ENCODE measurements around the gene PAXX.
"Not testable (repeated sequence)": the region's sequence is repeated elsewhere in the genome, so short reads cannot be mapped to it uniquely, and the experiment has no call there.

Gene PAXX

GRCh38 chr9:136983167-136983566 is 9.1 kb upstream of the PAXX start:
- no peak for DNase-seq

- DNase-seq, result no peak
Measured at GRCh38 chr9:136983656-136984314, 8.4 kb upstream of the PAXX start.

GRCh38 chr9:136984464-136985026 is 7.7 kb upstream of the PAXX start:
- no peak for DNase-seq

DNA sequence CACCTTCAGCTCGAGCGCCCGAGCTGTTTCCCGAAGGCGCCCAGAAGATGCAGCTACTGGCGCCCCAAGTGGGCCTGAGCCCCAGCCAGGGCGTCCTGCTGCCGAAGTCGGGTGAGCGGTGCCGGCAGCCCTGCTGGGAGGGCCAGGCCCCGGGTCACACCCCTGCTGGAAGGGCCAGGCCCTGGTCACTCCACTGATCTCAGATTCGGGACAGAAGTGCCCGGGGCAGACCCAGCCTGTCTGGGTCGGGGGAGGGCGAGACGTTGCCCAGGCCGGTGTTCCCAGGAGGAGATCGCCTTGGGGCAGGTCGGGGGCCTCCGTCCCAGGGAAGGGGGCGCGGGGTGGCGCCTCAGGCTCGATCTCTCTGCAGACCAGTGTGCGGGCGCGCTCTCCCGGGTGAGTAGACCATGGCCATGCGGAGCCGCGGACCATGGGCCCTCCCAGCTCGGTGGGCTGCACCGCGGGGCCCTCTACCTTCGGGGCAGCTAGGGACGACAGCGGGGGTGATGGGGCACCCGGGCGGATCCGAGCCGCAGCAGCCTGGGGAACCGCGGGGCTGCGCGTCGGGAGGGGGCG is 7.1 kb upstream of the PAXX start:
- peak in 1 of 3 donors; percentile 27 for DNase-seq

DNA sequence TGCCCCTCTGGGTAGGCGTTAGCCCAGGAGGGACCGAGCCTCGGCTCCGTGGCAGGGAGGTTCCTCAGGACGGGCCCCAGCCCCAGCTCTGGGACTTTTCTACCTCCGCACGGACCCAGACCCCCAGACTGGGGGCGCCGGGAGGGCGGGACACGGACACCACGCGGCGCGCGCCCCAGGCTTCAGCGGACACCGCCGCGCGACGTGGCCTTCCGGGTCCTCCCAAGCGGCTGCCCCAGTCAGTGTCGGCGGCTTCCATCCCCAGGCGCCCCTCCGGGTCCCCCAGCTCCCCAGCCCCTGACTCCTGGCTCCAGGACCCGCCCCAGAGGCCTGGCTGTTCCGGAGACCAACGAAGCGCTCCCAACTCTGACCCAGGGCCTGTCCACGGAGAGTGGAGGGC is 6.4 kb upstream of the PAXX start:
- no peak for DNase-seq

GRCh38 chr9:136988872-136989271 is 3.4 kb upstream of the PAXX start:
- no peak for DNase-seq

GRCh38 chr9:136990242-136990911 is 1.8 kb upstream of the PAXX start:
- no peak for DNase-seq

- no peak for DNase-seq
Measured at GRCh38 chr9:136992819-136993369, 672 bp downstream of the PAXX start.

GRCh38 chr9:136994180-136994887 is 2.1 kb downstream of the PAXX start:
- no peak for DNase-seq

DNA sequence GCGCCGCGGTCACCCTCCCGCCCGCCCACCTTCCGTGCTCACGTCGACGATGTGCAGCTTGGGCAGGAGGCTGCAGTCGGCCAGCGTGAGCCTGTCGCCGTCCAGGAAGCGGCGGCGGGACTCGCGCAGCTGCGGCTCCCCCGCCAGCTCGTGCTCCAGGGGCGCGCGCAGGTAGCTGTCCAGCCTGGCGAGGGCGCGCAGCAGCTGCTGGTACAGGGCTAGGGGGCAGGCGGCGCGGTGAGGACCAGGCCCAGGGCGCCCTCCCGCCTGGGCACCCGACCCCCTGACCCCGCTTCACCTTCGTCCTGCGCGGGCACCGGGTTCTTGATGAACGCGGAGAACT is 2.6 kb downstream of the PAXX start:
- no peak for DNase-seq

DNA sequence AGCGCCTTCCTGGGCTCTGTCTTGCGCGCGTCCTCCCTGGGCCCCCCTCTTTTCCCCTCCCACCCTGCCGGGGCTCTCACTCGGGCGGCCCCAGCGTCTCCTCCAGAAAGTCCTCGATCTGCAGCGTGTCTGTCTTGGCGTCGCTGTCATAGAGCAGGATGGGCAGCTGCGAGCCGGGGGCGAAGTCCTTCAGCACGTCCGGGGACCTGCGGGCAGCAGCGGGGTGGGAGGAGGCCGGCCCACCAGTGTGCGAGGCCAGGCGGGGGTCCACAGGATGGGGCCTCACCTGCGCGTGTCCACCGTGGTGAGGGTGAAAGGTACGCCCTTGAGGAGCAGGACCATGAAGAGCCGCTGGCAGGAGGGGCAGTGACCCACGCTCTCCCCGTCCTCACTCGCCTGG is 3.1 kb downstream of the PAXX start:
- DNase-seq, result no peak

GRCh38 chr9:136995772-136996311 is 3.6 kb downstream of the PAXX start:
- no peak for DNase-seq

- peak; percentile 23 to 55 (median 39) for DNase-seq
Measured at GRCh38 chr9:136996361-136997292, 4.4 kb downstream of the PAXX start, which contains the start of gene CLIC3. TSS of gene CLIC3 (minus strand) at chr9:136996568. CDS start at chr9:136996543, 25 bp downstream.

GRCh38 chr9:136997371-136997770 is 5.1 kb downstream of the PAXX start:
- no peak for DNase-seq

GRCh38 chr9:136997830-136998234 is 5.6 kb downstream of the PAXX start:
- no peak for DNase-seq

DNA sequence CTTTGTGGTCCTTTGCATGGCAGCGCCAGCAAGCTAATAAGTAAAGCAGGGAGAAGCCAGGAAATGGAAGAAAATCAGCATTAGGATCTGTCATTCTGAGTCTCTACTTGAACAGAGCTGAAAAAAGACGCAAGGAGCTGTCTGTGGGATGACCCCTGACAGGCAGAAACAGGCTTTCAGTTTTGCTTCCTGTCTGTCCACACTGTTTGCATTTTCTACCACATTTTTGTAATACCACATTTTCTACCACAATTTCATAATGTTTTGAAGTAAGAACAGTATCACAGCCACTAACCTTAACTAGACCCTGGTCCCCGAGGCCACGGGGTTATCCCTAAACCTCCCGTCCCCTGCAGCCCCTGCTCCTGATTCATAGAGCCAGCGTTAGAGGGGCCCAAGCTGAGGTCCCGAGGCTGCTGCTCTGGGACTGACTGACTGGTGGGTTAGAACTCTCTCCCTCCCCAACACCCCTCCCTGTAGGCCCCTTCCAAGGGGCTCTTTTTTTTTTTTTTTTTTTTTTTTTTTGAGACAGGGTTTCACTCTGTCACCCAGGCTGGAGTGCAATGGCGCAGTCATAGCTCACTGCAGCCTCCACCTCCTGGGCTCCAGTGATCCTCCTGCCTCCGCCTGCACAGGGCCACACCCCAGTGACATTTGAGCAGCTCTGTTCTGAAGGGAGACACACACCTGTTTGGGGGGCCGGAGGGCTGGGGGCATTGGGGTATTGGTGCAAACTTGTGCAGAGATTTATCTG is 8.1 kb downstream of the PAXX start:
- peak; percentile 70 to 77 (median 74) for DNase-seq

DNA sequence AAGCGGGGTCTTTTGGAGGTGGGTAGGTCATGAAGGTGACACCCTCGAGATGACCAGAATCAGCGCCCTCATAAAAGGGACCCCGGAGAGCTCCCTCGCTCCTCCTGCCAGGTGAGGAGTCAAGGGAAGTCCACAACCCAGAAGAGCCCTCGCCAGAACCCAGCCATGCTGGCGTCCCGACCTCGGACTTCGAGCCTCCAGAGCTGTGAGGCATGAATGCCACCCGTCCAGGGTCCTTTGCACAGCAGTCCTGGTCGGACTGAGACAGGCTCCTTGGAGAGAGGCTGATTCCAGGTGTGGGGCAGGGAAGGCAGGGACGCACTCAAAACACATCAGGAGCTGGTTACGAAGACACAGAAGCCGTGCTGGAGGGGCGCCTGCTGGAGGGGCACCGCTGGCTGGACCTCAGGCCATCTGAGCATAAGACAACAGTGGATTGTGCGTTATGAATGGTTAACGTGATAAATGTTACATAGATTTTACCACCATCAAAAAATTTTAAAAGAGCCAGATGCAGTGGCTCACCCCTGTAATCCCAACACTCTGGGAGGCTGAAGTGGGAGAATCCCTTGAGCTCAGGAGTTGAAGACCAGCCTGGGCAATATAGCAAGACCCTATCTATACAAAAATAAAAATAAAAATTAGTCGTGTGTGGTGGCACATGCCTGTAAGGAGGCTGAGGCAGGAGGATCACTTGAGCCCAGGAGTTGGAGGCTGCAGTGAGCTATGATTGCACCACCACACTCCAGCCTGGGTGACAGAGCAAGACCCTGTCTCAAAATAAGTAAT is 9.8 kb downstream of the PAXX start:
- no peak for DNase-seq

GRCh38 chr9:137002646-137003041 is 10.4 kb downstream of the PAXX start:
- no peak for DNase-seq

- not testable (repeated sequence) for DNase-seq
Measured at GRCh38 chr9:137004285-137004684, 12.1 kb downstream of the PAXX start.
